NCI-H524 treated with DMSO at 0.1 percent for 48 hours (cell line): ENCODE results near the gene PMVK.

Experiments used
- DNase-seq: peaks from one replicate; lab custom pipeline; 2025; lab: John Stamatoyannopoulos, UW

The PMVK gene

GRCh38 chr1:154945962-154946850, 9.7 kb upstream of the PMVK start:
- DNase-seq = no peak

DNA sequence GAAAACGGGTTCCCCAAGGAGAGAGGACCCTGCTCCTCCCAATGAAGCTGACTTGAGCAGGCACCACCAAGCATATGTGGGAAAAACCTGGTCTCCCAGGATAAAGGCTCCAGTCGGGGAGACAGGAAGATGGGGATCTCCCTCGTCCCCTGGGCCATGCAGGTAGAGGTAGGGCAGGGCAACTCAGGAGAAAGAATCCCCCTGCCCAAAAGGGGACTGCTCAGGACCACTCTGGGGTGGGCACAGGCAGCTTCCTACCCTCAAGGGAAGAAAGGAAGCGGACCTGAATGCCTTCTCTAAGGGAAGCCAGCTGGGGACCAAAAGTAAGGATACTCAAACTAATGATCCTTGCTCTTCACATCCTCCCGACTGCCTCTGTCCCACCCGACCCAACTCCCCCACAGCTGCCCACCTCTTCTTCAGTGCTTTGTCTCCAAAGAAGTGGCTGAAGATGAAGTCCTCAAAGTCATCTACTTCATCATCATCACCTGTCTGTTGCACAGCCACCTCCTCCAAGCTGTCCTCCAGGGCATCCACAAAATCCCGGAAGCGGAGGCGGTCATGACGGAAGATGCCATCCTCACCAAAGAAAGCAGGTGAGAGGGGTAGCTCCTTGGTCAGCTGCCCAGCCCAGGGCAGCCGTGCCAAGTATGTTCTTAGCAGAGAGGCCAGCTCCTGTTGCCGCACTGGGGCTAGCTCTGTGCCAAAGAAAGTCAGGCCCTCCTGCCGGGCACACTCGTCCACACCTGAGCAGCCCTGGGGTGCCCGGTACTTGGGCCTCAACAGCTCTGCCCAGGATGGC, 8.8 kb upstream of the PMVK start:
- DNase-seq = no peak

- no peak for DNase-seq
These were observed 8.1 kb upstream of the PMVK start for GRCh38 chr1:154944401-154945159.

- no peak for DNase-seq
These were observed 7.3 kb upstream of the PMVK start for GRCh38 chr1:154943649-154944400.

GRCh38 chr1:154941333-154942013, 5.0 kb upstream of the PMVK start:
- DNase-seq = peak; percentile 79

- peak; percentile 48 for DNase-seq
These were observed 4.2 kb upstream of the PMVK start for GRCh38 chr1:154940651-154941194.

GRCh38 chr1:154940213-154940560, 3.7 kb upstream of the PMVK start:
- no peak for DNase-seq

DNA sequence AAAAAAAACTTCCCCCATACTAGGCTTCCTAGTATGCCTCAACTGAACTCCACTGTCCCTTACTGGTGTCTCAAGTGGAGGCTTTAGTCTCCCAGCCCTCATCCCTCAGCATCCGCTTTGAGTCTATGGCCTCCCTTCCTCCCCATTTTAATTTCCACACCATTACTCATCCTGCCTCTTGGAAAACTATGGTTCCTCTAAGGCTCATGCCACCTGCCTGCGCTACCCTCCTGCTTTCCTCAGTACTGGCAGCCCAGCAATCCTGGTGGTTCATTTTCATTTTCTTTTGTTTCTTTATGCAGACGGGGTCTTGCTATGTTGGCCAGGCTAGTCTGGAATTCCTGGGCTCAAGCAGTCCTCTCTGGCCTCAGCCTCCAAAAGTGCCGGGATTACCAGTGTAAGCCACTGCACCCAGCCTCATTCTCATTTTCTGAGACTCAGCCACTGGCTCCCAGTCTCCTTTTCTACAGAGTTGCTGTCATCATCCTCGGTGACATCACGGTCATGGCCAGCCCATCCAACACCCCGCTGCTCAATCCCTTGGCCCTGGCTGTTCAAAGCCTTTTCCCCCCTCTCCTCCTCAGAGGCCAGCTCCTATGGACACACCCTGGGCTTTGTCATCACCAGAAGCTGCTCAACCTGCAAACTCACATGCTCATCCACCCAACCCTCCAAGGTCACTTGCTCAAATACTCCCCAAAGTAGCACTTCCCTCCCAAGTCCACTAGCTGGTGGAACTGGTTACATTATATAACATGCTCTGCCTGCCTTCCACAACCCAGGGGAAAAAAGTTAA, 2.3 kb upstream of the PMVK start:
- DNase-seq = no peak

DNA sequence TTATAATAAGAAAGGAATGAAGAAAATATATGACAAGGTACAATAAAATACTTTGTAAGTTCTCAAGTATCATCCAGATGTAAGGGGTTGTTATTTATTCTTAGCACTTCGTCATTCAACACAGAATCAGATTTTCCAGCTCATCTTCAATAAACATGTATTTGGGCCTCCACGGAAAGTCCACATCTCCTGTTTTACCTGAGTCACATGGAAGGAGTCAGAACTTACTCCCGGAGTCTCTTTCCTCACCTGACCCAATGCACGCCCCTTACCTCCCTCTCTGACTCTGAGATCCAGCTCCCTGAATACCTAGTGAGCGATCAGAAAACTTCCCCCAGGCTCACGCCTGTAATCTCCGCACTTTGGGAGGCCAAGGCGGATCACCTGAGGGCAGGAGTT, 1.5 kb upstream of the PMVK start:
- no peak for DNase-seq

GRCh38 chr1:154937085-154937987, 817 bp upstream of the PMVK start:
- DNase-seq = peak; percentile 56

DNA sequence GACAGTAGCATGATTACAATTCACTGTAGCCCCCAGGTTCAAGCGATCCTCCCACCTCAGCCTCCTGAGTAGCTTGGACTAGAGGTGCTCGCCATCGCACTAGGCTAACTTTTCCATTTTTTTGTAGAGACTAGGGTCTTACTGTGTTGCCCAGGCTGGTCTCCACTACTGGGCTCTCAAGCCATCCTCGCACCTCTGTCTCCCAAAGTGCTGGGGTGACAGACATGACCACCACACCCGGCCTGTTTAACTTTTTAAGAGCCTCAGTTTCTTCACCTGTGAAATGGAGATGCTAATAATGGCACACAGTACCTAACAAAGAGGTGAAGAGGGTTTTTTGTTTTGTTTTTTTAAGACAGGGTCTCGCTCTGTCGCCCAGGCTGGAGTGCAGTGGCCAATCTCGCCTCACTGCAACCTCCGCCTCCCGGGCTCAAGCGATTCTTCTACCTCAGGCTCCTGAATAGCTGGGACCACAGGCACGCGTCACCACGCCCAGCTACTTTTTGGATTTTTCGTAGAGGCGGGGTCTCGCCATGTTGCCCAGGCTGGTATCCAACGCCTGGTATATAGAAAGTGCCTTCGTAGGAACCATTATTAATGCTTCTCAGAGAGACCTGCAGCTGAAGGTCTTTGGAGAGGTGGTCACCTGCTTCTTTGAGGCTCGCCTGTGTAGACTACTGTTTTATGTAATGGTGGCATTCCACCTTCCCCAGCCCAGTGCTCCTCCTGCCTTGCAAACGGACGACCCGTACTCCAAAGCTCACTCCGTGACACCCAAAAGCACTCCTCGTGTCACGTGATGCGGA, 567 bp downstream of the PMVK start:
- DNase-seq = no peak

- no peak for DNase-seq
These were observed 2.1 kb downstream of the PMVK start for GRCh38 chr1:154934358-154934948.

GRCh38 chr1:154931940-154932487, 4.5 kb downstream of the PMVK start:
- DNase-seq = no peak

GRCh38 chr1:154926201-154926600, 10.3 kb downstream of the PMVK start:
- DNase-seq = no peak

- no peak for DNase-seq
These were observed 11.0 kb downstream of the PMVK start for GRCh38 chr1:154925335-154926170.

DNA sequence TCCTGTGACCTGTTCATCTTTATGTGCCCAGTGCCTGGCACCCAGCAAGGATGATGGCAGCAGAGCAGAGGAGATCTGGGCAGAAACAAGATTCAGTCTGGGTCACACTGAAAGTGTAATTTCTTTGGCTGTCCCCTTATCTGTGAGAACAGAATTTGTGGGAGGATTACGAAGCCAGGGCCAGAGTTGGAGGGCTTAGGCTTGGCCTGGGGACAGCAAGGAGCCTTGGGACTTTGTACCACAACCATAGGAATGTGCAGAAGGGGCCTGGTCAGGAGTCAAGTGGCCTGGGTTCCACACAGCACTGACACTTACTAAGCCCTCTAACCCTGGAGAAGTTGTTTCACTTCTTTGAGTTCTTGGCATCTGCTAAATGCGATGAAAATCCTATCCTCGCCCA, 12.8 kb downstream of the PMVK start:
- DNase-seq = no peak

GRCh38 chr1:154913273-154913672, 23.2 kb downstream of the PMVK start:
- DNase-seq = no peak
